ENCODE data around the gene LINC00632. TPM values are rescaled to one million over a fixed set of nuclear protein-coding genes. Genes with fewer than 3 reads are reported as not detected.

LINC00632 gene
- total RNA-seq, 1 donor from 2014 or later = 44.6 TPM

DNA sequence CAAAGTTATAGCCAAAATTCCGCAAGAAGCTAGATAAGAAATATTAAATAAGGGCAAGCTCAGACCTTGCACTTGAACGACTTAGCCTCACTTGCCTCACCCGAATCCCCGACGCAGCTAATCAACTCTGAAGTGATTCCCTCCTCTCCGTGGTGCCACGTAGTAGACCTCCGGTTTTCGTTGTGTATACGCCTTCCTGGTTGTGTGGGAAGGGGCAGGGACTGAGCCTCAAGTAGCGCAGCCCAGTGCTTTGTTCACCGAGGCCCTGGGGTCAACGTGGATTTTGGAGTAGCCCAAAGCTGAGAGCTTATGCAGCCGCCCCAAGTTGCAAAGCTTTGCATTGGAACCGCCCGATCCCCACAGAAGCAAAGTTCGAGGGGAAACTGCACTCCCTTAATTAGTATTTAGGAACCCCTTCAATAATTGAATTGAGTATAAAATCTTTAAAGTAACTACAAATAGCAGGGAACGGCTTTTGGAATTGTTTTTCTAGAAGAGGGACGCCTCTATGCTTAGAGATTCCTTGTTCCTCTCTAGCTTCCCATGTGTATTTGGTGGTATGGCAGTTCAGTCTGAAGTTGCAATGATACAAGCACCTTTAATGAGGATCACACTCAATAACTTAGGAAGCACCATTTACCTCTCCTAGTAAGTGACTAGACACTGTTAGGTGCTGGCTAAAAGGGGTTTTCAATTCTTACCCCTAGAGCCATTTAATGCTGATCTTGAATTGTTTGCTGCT is 55.7 kb downstream of the LINC00632 start:
- no peak for DNase-seq

DNA sequence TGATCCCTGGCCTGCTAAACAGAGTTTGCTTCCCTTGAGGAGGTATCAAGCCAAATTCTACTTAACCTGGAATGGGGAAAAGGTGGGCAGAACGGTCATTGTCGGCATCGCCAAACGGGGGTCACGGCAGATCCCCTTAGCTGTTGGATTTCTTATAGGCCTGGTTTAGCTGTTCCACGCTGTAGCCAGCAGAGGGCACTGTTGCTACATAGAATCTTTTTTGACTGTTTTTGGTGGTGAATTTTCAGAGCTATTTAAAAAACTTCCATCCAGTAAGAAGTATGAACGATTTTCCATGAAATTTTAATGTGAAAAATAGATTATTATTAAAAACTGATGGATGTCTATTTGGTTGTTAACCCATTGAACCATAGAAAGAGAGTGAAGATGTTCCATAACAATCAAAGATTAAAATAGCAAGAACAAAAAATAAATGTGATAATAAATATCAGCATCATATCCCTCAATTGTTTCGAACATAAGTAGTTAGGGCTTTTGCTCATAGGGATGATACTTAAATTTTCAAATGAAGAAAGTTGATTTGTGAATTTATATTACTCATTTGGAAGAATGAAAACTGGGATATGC is 56.6 kb downstream of the LINC00632 start:
- DNase-seq = no peak

DNA sequence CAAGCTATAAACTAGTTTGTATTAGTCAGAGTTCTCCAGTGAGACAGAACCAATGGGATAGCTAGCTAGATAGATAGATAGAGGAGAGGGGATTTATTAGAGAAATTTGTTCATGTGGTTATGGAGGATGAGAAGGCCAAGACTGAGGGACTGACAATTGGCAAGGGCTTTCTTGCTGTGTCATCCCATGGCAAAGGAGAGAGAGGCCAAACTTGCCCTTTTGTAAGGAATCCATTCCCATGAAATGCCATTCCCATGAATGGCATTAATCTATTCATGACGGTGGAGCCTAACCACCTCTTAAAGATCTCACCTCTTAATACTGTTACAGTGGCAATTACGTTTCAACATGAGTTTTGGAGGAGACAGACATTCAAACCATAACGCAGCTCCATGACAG is 58.1 kb downstream of the LINC00632 start:
- no peak for DNase-seq

DNA sequence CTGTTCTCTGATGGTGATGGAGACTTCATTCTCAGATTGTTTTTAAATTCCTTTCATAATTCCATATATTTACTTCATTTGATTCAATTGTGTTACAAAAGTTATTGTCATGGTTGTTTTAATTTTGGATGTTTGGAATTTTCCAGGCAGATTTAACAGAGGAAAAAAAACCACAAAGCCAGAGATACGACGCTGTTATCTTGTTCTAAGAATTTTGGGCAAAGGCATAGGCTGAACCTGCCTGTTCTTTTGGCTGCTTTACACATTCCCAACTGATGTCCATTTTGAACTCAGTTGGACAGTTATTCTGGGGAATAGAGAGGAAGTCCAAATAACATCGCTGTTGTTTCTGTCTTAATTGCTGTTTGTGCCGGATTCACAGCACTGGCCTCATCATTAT is 65.7 kb downstream of the LINC00632 start:
- DNase-seq = no peak

DNA sequence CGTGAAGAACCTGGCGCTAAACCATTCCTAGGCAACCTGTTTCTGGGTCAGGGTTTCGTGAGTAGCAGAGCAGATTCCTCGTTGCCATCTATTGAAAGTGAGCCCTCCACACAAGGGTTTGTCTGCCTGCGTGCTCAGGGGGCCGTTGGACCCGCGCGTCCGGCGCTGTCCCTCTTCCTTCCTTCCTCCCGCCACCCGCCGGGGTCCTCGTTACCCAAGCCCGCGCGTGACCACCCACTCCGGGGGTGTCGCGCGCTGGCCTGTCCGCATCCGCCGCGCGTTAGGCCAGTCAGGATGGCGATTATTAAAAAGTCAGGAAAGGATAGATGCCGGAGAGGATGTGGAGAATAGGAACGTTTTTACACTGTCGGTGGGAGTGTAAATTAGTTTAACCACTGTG is 66.8 kb downstream of the LINC00632 start:
- no peak for DNase-seq

DNA sequence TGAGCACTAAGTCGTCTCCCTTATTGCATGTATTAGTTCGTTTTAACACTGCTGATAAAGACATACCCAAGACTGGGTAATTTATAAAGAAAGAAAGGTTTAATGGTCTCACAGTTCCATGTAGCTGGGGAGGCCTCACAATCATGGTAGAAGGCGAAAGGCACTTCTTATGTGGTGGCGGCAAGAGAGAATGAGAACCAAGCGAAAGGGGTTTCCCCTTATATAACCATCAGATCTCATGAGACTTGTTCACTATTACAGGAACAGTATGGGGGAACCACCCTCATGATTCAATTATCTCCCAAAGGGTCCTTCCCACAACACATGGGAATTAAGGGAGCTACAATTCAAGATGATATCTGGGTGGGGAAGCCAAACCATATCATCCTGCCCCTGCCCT is 85.1 kb downstream of the LINC00632 start:
- no peak for DNase-seq

DNA sequence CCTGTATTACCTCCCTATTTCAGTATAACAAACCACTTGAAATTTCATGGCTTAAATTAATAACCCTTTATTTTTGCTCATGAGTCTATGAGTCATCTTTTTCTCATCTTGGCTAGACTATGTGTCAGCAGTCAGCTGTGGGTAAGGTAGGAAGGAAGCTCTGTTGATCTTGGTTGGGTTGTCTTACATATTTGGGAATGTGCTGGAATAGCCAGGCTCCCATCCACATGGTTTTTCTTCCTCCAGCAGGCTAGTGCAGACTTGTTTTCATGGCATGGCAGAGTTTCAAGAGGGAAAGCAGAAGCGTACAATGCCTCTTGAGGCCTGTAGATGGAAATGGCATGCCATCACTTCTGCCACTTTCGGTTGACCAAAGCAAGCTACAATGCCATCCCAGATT is 89.7 kb downstream of the LINC00632 start:
- DNase-seq = no peak

DNA sequence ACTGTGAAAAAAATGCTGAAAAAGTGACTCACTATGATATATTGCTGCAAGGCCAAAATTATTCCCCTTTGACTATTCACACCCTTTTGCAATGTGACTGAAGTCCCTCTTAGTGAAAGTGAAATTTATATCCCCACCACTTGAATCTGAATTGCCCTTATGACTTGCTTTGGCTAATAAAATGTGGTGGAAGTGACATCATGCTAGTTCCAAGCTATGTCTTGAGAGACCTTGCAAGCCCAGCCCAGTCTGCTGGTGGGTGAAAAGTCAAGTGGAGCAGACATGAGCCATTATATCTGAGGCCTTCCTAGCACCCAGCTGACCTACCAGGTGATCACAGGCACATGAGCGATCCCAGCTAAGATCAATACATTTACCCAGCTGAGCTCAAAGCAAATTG is 94.7 kb downstream of the LINC00632 start:
- DNase-seq = no peak

DNA sequence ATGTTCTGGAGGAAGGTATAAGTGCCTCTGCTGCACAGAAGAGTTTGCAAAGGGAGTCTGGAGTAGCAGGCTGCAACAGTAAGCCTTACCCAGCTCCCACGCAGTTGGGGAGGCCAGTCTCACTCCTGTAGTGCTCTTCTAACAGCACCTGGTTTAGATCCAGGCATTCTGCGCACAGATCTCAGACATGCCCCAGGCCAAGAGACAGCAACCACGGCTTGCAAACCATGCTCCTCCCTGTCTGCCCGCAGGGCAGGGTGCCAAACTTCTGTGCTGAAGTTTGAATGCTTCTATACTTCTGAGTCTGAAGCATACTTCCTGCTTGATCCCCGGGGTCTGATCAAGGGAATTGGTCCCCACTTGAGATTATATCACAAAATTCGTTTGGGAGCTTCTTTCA is 106.3 kb downstream of the LINC00632 start:
- DNase-seq = no peak

DNA sequence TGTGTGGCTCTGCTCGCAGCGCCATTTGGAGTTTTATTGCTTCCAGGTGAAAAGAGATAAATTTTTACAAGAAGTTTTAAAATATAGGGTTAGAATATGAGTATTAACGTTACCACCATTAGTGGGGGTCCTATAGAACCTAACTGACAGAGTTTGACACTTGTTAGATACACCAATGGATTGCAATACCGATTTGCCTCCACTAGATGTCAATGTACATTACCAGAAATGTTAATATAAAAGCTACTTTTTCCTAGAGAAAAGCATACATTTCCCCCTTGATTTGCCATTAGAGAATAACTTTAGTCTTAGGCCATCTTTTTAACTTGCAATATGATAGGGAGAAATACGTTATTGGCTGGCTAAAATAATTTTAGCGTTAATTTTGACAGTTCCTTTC is 108.4 kb downstream of the LINC00632 start:
- no peak for DNase-seq

DNA sequence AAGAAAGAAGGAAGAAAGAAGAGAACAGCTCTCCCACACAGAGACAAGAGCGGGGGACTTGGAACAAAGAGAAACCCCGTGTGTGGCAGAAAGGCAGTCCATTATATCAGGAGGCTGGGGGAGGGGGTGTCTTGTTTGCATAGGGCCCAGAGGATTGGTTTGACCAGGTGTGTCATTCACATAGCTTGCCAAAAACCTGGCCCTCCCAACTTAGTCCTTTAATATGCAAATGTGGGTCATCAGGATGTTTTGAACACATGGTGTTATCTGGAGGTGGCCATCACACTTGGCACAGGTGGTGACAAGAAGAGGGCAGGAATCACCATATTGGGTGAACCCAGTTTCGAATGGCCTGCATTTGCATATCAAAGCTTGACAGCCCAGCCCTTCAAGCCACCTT is 111.7 kb downstream of the LINC00632 start:
- DNase-seq = no peak

DNA sequence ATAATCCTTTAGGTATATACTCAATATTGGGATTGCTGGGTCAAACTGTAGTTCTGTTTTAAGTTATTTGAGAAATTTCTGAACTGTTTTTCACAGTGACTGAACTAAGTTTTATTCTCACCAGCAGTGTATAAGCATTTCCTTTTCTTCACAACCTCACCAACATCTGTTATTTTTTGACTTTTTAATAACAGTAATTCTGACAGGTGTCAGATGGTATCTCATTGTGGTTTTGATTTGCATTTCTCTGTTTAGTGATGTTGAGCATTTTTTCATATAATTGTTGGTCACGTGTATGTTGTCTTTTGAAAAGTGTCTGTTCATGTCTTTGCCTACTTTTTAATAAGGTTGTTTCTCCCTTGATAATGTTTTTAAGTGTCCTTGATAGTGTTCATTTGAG is 112.6 kb downstream of the LINC00632 start:
- no peak for DNase-seq

DNA sequence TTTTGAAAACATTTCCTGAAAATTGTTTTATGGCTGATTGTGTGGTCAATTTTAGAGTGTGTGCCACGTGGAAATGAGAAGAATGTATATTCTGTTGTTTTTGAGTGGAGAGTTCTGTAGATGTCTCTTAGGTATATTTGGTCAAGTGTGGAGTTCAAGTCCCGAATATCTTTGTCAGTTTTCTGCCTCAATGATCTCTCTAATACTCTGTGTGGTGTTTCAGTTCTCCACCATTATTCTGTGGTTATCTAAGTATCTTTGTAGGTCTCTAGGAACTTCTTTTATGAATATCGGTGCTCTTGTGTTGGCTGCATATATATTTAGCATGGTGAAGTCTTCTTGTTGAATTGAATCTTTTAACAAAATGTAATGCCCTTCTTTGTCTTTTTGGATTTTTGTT is 113.3 kb downstream of the LINC00632 start:
- no peak for DNase-seq

DNA sequence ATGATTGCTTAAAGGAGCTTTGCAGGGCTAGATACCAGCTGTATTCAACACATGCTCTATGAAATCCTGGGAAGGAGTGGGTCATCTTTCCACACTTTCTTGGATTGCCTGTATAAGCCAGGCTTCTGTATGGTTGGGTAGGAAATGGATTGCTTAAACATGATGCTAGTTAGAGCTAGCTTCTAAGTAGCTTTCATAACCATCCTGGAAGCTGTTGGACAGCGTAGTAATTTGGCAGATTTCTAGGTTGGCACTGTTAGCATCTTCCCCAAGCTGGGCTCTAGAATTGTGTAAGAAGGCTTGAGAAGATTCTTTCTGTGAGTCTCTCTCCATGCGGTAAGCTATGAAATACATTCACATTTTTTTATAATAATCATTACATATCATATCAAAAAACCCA is 127.3 kb downstream of the LINC00632 start:
- DNase-seq = no peak

Other genes starting within 250 kb of the LINC00632 start
- gene SOX3, start 204.7 kb upstream of the LINC00632 start, total RNA-seq = 5.6 TPM